Stimulated activated CD8-positive, alpha-beta memory T cell treated with anti-CD3 and anti-CD28 coated beads, Interleukin-4, amount 100 ng/mL, for 1 hour (primary cell): ENCODE data around the gene PHC3.
"Not testable (repeated sequence)": the region's sequence is repeated elsewhere in the genome, so short reads cannot be mapped to it uniquely, and the experiment has no call there.

Source experiments
- DNase-seq, 2 donors: peaks; one replicate each; pipeline ENCODE4 v3.0.0-alpha.2; 2020; ENCODE audit warnings: low read depth in 2 of 2, low spot score in 1 of 2

PHC3 gene

DNA sequence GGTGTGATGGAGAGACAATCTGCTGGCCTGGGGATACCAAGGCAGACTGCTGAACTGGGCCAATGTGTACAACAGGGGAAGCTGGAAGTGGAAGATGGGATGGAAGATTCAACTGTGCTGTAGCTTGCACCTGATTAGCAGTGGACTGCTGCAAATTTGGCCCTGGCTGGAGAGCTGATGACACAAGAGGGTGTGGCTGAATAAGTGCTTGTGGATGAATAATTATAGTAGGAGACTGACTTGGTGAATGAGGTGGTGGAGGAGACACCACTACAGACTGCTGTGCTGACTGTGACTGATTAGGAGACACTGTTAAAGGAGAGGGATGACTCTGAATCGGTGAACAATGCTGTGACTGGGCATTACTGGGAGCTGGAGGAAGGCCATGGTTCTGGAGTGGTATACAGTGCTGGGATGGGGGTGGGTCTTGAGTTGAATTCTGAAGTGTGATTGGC is 52.5 kb downstream of the PHC3 start:
- no peak for DNase-seq

- no peak for DNase-seq
These were observed 53.1 kb downstream of the PHC3 start for GRCh38 chr3:170128259-170128976.

- no peak for DNase-seq
These were observed 64.4 kb downstream of the PHC3 start for GRCh38 chr3:170117134-170117533.

- DNase-seq, result not testable (repeated sequence)
These were observed 67.4 kb downstream of the PHC3 start for GRCh38 chr3:170114165-170114564.

DNA sequence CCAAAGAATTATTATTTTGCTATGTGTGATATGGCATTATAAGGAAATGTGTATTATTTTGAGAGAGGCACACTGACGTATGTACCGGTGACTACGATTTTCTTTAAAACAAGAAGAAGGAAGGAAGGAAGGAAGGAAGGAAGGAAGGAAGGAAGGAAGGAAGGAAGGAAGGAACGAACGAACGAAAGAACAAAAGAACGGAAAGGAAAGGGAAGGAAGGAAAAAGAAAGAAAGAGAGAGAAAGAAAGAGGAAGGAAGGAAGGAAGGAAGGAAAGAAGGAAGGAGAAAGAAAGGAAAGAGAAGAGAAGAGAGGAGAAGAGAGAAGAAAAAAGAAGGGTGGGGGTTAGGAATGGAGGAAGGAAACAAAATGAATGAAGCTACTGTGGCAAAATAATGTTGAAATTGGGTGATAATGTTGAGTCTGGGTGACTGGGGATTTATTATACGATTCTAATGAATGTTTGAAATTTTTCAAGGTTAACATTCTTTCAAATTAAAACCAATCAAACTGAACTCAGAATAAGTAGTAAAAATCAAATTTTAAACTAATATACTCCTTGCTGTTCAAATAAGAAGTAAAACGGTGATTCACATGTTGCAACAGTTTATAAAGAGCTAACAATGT is 70.3 kb downstream of the PHC3 start:
- DNase-seq, result no peak

- DNase-seq, result no peak
These were observed 71.8 kb downstream of the PHC3 start for GRCh38 chr3:170109579-170110293.

GRCh38 chr3:170108955-170109354 is 72.6 kb downstream of the PHC3 start:
- DNase-seq, result no peak

DNA sequence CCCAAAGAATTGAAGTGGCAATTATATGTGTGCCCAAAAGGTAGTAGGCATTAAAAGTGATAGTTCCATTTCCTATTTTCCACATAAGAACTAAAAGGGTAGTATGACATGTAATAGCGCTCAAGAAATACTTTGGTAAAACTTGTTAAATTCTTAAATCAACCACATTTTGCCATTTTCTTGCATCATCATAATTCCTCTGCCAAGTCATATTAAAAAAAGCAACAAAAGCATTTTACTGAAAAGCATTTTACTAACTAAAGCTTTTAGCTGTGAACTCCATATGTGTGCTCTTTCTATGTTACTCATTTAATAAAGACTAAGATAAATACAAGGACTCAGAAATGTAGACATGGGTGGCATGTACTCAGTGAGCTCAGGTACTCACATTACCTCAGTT is 73.6 kb downstream of the PHC3 start:
- no peak for DNase-seq

GRCh38 chr3:170102431-170102830 is 79.1 kb downstream of the PHC3 start:
- no peak for DNase-seq

DNA sequence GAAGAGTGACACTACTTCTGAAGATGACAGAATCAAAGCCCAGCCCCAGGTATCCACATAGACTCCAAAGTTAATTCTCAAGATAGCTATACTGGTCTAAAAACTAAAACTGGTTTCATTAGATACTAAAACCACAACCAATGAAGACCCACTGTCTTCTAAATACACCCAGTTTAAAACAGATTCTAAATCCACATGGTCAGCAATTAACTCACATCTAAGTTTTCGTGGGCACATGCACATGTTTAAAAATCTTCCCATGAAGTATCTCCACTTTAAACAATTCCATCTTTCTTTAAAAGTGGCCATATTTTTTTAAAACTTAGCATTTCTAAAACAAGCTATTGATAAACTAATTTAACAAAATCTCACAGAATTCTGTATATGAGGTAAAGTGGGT is 80.6 kb downstream of the PHC3 start:
- no peak for DNase-seq

DNA sequence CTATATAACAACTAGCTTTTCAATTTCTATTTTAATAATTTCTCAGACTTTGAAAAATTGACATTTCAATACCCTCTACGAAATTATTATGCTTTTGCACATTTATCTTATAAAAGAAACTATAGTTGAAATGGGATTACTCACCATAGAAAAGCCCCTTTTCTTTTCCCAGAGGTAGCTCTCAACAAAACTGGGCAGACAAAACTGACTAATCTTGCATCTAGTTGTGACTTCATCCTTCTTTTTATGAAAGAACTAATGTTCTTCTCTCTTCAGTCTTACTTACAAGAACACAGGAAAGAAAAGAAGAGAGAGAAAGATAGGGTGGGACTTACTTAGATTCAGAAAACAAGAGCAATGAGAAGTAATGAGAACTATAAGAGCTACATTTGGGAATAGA is 82.8 kb downstream of the PHC3 start:
- no peak for DNase-seq

GRCh38 chr3:170096342-170096741 is 85.2 kb downstream of the PHC3 start:
- DNase-seq, result no peak

DNA sequence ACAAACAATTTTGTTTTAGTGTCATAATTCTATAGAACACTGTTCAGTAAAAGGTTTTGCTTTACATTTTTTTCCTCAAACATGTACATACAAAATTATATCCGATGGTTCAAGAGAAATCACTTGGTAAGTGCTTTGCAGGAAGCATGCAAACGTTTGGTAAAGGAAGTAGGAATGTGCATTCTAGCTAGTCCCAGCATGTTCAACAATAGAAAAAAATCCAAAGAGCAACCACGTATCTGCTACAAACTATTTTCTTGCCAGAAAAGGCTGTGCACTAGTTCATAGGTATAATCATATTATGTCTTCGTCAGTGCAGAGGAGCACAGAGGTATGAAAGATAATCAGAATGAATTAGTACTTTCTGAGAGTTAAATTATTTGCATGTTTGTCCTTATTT is 85.8 kb downstream of the PHC3 start:
- DNase-seq, result no peak

GRCh38 chr3:170092907-170093306 is 88.6 kb downstream of the PHC3 start:
- no peak for DNase-seq

- DNase-seq, result no peak
These were observed 90.9 kb downstream of the PHC3 start for GRCh38 chr3:170090601-170090981.

DNA sequence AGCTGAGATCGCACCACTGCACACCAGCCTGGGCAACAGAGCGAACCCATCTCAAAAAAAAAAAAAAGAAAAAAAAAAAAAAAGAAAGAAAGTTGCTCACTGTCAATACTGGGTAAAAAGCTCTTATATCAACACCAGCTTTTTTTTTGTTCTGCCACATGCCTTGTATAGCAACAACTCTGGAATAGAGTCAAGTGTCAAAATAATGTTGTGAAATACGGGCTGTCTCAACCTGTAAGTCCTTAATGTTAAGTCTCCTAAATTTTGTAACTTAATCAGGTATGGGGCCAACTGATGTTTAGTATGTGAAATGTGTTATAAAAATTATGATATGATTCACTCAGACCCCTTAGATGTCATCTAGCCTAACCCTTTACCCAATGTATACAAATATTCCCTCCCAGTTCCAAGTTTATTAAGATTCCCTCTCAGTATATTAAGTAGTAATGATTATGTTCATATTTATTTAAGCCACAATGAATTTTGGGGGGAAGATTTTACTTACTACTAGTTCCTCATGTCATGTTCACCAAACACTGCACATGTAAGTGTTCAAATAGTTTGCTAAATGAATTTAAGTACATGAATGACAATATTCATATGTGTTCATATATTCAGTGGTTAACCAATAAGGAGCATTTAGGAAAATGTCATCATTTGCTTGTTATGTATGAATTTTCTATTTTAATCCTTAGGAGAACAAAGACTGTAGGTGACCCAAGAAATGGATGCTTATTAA is 91.5 kb downstream of the PHC3 start:
- DNase-seq, result no peak

- DNase-seq, result no peak
These were observed 96.1 kb downstream of the PHC3 start for GRCh38 chr3:170085396-170085795.

DNA sequence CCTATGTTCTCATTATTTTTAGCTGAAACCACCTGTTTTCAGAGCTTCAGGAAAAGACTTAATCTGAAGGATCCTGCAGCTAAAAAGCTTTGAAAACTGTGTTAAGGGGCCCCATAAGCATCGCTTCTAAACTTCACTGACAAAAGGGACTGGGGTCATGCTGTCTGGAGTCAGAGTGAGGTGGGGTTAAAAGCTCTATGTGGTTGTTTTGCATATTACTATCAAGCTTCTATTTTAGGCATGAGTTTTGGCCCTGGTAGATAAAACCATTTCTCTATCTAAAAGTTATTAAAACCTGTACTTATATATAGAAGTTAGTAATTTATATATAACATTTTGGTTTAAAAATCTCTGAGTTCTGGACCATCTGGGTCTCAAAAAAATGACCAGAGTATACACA is 98.2 kb downstream of the PHC3 start:
- DNase-seq, result no peak

- no peak for DNase-seq
These were observed 100.3 kb downstream of the PHC3 start for GRCh38 chr3:170081079-170081741.

GRCh38 chr3:170080605-170081004 is 100.9 kb downstream of the PHC3 start:
- no peak for DNase-seq

DNA sequence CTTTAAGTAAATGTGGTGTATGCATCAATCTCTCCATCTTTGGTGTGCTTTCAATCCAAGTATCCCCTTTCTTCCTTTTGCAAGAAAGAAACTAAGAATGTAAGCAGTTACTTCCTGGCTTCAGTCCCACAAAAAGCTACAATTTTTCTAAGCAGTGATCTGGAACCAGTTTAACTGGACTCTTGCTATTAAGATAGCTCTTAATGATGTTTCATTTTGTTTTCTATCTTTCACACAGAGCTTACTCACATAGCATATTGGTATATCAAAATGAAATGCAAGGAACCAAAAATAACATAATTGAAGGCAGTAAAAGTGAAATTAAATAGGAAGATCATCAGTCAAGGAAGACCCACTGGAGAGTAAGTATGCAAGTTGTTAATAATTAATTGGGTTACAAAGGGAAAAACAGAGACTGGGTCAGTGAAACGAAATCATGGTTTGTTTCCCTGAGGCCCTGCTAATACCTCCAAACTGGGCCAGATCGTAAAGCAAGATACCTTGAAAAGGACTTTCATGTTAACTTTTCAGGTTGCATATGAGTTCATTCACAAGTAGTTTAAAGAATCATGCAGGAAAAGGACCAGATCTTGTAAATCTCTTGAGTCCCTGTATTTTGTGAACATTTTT is 101.9 kb downstream of the PHC3 start:
- DNase-seq, result no peak
